ENCODE measurements around the gene VIPR2. TPM values are rescaled to one million over a fixed set of nuclear protein-coding genes. Genes with fewer than 3 reads are reported as not detected.

VIPR2 gene
- total and polyA plus RNA-seq, 2 experiments from 2014 or later, result 1.3 to 2.7 TPM

DNA sequence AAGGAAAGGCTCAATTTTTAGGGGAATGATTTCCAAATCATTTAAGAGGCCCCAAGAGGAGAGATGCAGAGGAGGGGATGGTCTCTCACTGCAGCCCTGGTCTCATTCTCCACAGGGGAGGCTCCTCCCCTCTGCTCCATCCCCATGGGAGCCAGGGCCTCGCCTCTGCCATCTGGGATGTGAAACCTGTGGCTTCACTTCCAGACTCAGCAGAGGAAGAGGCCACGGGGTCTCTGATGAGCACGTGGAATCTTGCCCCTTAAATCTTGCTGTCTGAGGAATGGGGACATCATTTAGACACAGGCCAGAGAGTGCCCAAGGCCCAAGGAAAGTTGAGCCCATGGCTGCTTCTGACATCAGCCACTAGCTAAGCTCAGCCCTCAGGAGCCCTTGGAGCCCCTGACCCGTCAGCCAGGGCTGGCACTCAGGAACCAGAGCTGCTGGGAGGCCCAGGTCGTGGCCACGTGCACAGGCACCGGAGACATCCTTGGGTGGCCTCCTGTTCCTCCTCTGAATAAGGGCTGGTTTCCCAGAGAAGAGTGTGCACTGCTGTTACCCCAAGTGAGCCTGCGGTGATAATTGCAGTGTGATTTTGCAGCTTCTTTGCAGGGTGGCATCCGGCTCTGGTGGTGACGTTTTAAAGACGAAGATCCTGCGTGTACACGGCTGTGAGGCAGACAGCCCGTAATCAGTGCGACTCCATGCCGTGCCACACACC, 50.5 kb downstream of the VIPR2 start:
- H4K20me1 ChIP-seq (replicated peaks; ENCODE audit: insufficient read depth), result no peaks in the 10 kb centered on the region
- TF ChIP-seq EZH2 (IDR thresholded peaks at IDR 0.05; ENCODE audit: low read depth, unreplicated experiment) (no peak), POLR2AphosphoS5 (IDR thresholded peaks at IDR 0.05; ENCODE audit: low read depth) (no peak), ZNF114 (CRISPR knock-in tag; IDR thresholded peaks at IDR 0.05) (no peak), JUNB (IDR thresholded peaks at IDR 0.05; ENCODE audit: unreplicated experiment) (no peak), EZH2phosphoT487 (IDR thresholded peaks at IDR 0.05; ENCODE audit: unreplicated experiment) (no peak), NANOG (IDR thresholded peaks at IDR 0.05; ENCODE audit: borderline replicate concordance) (no peak), CREB1 (CRISPR knock-in tag; IDR thresholded peaks at IDR 0.05; ENCODE audit: low read depth) (no peak), STAT1 (IDR thresholded peaks at IDR 0.05; ENCODE audit: unreplicated experiment) (no peak), ZNF331 (CRISPR knock-in tag; IDR thresholded peaks at IDR 0.05; ENCODE audit: low read depth) (no peak)
- TF ChIP-seq, protein P1, sequence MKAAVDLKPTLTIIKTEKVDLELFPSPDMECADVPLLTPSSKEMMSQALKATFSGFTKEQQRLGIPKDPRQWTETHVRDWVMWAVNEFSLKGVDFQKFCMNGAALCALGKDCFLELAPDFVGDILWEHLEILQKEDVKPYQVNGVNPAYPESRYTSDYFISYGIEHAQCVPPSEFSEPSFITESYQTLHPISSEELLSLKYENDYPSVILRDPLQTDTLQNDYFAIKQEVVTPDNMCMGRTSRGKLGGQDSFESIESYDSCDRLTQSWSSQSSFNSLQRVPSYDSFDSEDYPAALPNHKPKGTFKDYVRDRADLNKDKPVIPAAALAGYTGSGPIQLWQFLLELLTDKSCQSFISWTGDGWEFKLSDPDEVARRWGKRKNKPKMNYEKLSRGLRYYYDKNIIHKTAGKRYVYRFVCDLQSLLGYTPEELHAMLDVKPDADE (IDR thresholded peaks at IDR 0.05), result no peak
- TF ChIP-seq, protein P2, sequence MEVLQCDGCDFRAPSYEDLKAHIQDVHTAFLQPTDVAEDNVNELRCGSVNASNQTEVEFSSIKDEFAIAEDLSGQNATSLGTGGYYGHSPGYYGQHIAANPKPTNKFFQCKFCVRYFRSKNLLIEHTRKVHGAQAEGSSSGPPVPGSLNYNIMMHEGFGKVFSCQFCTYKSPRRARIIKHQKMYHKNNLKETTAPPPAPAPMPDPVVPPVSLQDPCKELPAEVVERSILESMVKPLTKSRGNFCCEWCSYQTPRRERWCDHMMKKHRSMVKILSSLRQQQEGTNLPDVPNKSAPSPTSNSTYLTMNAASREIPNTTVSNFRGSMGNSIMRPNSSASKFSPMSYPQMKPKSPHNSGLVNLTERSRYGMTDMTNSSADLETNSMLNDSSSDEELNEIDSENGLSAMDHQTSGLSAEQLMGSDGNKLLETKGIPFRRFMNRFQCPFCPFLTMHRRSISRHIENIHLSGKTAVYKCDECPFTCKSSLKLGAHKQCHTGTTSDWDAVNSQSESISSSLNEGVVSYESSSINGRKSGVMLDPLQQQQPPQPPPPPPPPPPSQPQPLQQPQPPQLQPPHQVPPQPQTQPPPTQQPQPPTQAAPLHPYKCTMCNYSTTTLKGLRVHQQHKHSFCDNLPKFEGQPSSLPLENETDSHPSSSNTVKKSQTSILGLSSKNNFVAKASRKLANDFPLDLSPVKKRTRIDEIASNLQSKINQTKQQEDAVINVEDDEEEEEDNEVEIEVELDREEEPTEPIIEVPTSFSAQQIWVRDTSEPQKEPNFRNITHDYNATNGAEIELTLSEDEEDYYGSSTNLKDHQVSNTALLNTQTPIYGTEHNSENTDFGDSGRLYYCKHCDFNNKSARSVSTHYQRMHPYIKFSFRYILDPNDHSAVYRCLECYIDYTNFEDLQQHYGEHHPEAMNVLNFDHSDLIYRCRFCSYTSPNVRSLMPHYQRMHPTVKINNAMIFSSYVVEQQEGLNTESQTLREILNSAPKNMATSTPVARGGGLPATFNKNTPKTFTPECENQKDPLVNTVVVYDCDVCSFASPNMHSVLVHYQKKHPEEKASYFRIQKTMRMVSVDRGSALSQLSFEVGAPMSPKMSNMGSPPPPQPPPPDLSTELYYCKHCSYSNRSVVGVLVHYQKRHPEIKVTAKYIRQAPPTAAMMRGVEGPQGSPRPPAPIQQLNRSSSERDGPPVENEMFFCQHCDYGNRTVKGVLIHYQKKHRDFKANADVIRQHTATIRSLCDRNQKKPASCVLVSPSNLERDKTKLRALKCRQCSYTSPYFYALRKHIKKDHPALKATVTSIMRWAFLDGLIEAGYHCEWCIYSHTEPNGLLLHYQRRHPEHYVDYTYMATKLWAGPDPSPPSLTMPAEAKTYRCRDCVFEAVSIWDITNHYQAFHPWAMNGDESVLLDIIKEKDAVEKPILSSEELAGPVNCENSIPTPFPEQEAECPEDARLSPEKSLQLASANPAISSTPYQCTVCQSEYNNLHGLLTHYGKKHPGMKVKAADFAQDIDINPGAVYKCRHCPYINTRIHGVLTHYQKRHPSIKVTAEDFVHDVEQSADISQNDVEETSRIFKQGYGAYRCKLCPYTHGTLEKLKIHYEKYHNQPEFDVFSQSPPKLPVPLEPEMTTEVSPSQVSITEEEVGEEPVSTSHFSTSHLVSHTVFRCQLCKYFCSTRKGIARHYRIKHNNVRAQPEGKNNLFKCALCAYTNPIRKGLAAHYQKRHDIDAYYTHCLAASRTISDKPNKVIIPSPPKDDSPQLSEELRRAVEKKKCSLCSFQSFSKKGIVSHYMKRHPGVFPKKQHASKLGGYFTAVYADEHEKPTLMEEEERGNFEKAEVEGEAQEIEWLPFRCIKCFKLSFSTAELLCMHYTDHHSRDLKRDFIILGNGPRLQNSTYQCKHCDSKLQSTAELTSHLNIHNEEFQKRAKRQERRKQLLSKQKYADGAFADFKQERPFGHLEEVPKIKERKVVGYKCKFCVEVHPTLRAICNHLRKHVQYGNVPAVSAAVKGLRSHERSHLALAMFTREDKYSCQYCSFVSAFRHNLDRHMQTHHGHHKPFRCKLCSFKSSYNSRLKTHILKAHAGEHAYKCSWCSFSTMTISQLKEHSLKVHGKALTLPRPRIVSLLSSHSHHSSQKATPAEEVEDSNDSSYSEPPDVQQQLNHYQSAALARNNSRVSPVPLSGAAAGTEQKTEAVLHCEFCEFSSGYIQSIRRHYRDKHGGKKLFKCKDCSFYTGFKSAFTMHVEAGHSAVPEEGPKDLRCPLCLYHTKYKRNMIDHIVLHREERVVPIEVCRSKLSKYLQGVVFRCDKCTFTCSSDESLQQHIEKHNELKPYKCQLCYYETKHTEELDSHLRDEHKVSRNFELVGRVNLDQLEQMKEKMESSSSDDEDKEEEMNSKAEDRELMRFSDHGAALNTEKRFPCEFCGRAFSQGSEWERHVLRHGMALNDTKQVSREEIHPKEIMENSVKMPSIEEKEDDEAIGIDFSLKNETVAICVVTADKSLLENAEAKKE (CRISPR knock-in tag; IDR thresholded peaks at IDR 0.05), result no peak
- TF ChIP-seq, protein P3, sequence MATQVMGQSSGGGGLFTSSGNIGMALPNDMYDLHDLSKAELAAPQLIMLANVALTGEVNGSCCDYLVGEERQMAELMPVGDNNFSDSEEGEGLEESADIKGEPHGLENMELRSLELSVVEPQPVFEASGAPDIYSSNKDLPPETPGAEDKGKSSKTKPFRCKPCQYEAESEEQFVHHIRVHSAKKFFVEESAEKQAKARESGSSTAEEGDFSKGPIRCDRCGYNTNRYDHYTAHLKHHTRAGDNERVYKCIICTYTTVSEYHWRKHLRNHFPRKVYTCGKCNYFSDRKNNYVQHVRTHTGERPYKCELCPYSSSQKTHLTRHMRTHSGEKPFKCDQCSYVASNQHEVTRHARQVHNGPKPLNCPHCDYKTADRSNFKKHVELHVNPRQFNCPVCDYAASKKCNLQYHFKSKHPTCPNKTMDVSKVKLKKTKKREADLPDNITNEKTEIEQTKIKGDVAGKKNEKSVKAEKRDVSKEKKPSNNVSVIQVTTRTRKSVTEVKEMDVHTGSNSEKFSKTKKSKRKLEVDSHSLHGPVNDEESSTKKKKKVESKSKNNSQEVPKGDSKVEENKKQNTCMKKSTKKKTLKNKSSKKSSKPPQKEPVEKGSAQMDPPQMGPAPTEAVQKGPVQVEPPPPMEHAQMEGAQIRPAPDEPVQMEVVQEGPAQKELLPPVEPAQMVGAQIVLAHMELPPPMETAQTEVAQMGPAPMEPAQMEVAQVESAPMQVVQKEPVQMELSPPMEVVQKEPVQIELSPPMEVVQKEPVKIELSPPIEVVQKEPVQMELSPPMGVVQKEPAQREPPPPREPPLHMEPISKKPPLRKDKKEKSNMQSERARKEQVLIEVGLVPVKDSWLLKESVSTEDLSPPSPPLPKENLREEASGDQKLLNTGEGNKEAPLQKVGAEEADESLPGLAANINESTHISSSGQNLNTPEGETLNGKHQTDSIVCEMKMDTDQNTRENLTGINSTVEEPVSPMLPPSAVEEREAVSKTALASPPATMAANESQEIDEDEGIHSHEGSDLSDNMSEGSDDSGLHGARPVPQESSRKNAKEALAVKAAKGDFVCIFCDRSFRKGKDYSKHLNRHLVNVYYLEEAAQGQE (IDR thresholded peaks at IDR 0.05; ENCODE audit: unreplicated experiment), result no peak
- TF ChIP-seq, protein P4, sequence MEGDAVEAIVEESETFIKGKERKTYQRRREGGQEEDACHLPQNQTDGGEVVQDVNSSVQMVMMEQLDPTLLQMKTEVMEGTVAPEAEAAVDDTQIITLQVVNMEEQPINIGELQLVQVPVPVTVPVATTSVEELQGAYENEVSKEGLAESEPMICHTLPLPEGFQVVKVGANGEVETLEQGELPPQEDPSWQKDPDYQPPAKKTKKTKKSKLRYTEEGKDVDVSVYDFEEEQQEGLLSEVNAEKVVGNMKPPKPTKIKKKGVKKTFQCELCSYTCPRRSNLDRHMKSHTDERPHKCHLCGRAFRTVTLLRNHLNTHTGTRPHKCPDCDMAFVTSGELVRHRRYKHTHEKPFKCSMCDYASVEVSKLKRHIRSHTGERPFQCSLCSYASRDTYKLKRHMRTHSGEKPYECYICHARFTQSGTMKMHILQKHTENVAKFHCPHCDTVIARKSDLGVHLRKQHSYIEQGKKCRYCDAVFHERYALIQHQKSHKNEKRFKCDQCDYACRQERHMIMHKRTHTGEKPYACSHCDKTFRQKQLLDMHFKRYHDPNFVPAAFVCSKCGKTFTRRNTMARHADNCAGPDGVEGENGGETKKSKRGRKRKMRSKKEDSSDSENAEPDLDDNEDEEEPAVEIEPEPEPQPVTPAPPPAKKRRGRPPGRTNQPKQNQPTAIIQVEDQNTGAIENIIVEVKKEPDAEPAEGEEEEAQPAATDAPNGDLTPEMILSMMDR (conservative IDR thresholded peaks at IDR 0.05; ENCODE audit: low read depth in 2 of 2), result no peak
- DNase-seq (ENCODE audit: low spot score), result no peak
- no peaks in the 10 kb centered on the region for H3K9me2 ChIP-seq (ENCODE audit: insufficient read depth)
- ATAC-seq, result no peak
- H3K36me3 Mint-ChIP-seq (ENCODE audit: low read depth), result peaks cover 19% of the 10 kb centered on the region; the same call in 2 of the 3 replicates
- H3K4me3 ChIP-seq, result no peak overlapping the region
- no peak overlapping the region for H3K27ac ChIP-seq (ENCODE audit: low read depth)
- no peaks in the 10 kb centered on the region for H3K27me3 ChIP-seq (ENCODE audit: insufficient read depth)
- H3K79me2 ChIP-seq (replicated peaks; ENCODE audit: insufficient read depth), result no peaks in the 10 kb centered on the region
- H3K36me3 ChIP-seq (ENCODE audit: insufficient read depth), result no peaks in the 10 kb centered on the region
- H3K27ac Mint-ChIP-seq, result no peak overlapping the region
- no peaks in the 10 kb centered on the region for H3F3A ChIP-seq (replicated peaks; ENCODE audit: low read depth)
- no peaks in the 10 kb centered on the region; the same call in 2 of the 3 replicates for H3K4me1 Mint-ChIP-seq
- H2AFZ ChIP-seq, result no peak overlapping the region
- H3K4me2 ChIP-seq, result no peak overlapping the region
- H3K27me3 Mint-ChIP-seq (ENCODE audit: insufficient read depth, low read depth, poor library complexity), result peaks cover 12% of the 10 kb centered on the region
- peaks cover 67% of the 10 kb centered on the region for H3K9me3 Mint-ChIP-seq
- H3K4me3 Mint-ChIP-seq, result no peak overlapping the region
- H3K4me1 ChIP-seq (ENCODE audit: insufficient read depth), result no peaks in the 10 kb centered on the region

Data from GM23338 (cell line).